ENCODE measurements around the gene ZNF628.
A peak's percentile ranks its signal among the peaks of the same experiment; 100 is the strongest.

ZNF628 gene

DNA sequence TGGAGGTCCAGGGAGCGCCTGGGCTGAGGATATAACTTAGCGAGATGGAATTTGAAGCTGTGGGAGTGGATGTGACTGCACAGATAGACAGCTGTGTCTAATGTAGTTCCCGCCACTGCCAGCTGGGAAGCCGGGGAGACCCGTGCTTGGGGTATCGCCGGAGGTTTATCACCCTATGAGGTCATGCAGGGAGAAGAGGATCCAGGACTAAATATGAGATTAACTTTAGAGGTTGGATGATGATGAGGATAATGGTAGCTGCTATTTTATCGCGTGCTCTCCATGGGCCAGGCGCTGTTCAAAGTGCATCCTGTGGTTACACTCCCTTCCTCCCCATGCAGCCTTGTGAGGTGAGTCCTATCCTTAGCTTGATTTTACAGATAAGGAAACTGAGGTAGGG, 31.7 kb downstream of the ZNF628 start:
- TF ChIP-seq, protein P1, sequence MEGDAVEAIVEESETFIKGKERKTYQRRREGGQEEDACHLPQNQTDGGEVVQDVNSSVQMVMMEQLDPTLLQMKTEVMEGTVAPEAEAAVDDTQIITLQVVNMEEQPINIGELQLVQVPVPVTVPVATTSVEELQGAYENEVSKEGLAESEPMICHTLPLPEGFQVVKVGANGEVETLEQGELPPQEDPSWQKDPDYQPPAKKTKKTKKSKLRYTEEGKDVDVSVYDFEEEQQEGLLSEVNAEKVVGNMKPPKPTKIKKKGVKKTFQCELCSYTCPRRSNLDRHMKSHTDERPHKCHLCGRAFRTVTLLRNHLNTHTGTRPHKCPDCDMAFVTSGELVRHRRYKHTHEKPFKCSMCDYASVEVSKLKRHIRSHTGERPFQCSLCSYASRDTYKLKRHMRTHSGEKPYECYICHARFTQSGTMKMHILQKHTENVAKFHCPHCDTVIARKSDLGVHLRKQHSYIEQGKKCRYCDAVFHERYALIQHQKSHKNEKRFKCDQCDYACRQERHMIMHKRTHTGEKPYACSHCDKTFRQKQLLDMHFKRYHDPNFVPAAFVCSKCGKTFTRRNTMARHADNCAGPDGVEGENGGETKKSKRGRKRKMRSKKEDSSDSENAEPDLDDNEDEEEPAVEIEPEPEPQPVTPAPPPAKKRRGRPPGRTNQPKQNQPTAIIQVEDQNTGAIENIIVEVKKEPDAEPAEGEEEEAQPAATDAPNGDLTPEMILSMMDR (IDR thresholded peaks at IDR 0.05; ENCODE audit: borderline replicate concordance, control extremely low read depth, extremely low read depth, insufficient read depth, missing control alignments) = no peak
- no peak for DNase-seq (ENCODE audit: low spot score)
- in situ Hi-C loops (cut with MboI; ENCODE audit: low sequenced_read_pairs, unreplicated experiment) = no loop called here

- in situ Hi-C loops (cut with MboI; ENCODE audit: low sequenced_read_pairs, unreplicated experiment) = loop anchor here (5.0 kb wide), 1 partner anchor 110 kb away; no protein-coding TSS in a partner anchor
- DNase-seq (ENCODE audit: low spot score) = peak; percentile 100
- TF ChIP-seq, protein P1 (IDR thresholded peaks at IDR 0.05; ENCODE audit: borderline replicate concordance, control extremely low read depth, extremely low read depth, insufficient read depth, missing control alignments) = peak; percentile 94
These were observed 40.6 kb downstream of the ZNF628 start for GRCh38 chr19:55516878-55517620.

- TF ChIP-seq, protein P1 (IDR thresholded peaks at IDR 0.05; ENCODE audit: borderline replicate concordance, control extremely low read depth, extremely low read depth, insufficient read depth, missing control alignments) = no peak
- no peak for DNase-seq (ENCODE audit: low spot score)
- in situ Hi-C loops (cut with MboI; ENCODE audit: low sequenced_read_pairs, unreplicated experiment) = loop anchor here (5.0 kb wide), 1 partner anchor 108 kb away; no protein-coding TSS in a partner anchor
These were observed 43.3 kb downstream of the ZNF628 start for GRCh38 chr19:55519451-55520311.

DNA sequence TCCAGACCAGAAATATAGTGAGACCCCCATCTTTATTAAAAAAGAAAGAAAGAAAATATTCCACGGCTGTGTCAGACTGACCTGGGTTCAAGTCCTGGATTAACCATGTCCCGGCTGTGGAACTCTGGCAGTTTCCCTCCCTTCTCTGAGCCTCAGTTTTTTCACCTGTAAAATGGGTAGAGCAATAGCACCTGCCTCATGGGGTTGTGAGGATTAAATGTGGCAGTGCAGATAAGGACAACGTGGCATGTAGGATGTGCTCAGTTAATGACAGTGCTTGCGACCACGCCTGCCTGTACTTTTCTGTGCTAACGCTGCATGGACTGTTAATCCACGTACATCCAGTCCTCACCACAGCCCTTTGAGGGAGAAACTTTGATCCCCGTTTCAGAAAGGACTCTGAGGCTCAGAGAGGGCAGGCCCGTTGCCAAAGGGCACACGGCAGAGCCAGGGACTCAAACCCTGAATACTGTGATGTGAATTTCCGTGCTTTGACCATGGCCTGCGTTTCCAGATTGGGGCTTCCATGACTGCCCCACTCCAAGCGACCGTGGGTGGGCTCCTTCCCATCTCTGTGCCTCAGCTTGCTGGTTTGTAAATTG, 44.4 kb downstream of the ZNF628 start:
- in situ Hi-C loops (cut with MboI; ENCODE audit: low sequenced_read_pairs, unreplicated experiment) = no loop called here
- TF ChIP-seq, protein P1 (IDR thresholded peaks at IDR 0.05; ENCODE audit: borderline replicate concordance, control extremely low read depth, extremely low read depth, insufficient read depth, missing control alignments) = no peak
- no peak for DNase-seq (ENCODE audit: low spot score)

- no peak for DNase-seq (ENCODE audit: low spot score)
- TF ChIP-seq, protein P1 (IDR thresholded peaks at IDR 0.05; ENCODE audit: borderline replicate concordance, control extremely low read depth, extremely low read depth, insufficient read depth, missing control alignments) = no peak
- in situ Hi-C loops (cut with MboI; ENCODE audit: low sequenced_read_pairs, unreplicated experiment) = no loop called here
These were observed 49.1 kb downstream of the ZNF628 start for GRCh38 chr19:55525289-55526101.

All from GM13976 (cell line).